Subcutaneous abdominal adipose tissue (tissue), 5 donors: ENCODE measurements around the gene LRRC8D.

ENCODE experiments used
- H3K27ac ChIP-seq: one replicate; pipeline ENCODE4 v1.7.0; 2013; ENCODE audit warnings: low read depth, mild to moderate bottlenecking, inconsistent platforms, low read length, moderate library complexity
- H3K27me3 ChIP-seq, 5 donors: one replicate each; pipeline ENCODE4 v1.7.0; 2013; ENCODE audit warnings: low read length in 5 of 5, inconsistent platforms in 1 of 5; ENCODE audit not compliant: control insufficient read depth in 5 of 5, insufficient read depth in 4 of 5
- H3K36me3 ChIP-seq, 5 donors: one replicate each; pipeline ENCODE4 v1.7.0; 2013; ENCODE audit warnings: low read length in 5 of 5; ENCODE audit not compliant: control insufficient read depth in 5 of 5, insufficient read depth in 5 of 5
- H3K4me1 ChIP-seq, 5 donors: one replicate each; pipeline ENCODE4 v1.7.0; 2013; ENCODE audit warnings: low read length in 5 of 5, mild to moderate bottlenecking in 3 of 5, moderate library complexity in 1 of 5; ENCODE audit not compliant: control insufficient read depth in 5 of 5, insufficient read depth in 5 of 5
- H3K4me3 ChIP-seq, 5 donors: one replicate each; pipeline ENCODE4 v1.7.0; 2013; ENCODE audit warnings: low read length in 5 of 5, low read depth in 1 of 5
- H3K9ac ChIP-seq, 5 donors: one replicate each; pipeline ENCODE4 v1.7.0; 2013; ENCODE audit warnings: low read length in 5 of 5, mild to moderate bottlenecking in 4 of 5, moderate library complexity in 3 of 5
- H3K9me3 ChIP-seq, 5 donors: one replicate each; pipeline ENCODE4 v1.7.0; 2013; ENCODE audit warnings: low read length in 5 of 5; ENCODE audit not compliant: control insufficient read depth in 5 of 5
- donor health status: healthy.
- donor health status: healthy.
- donor health status: healthy.
- donor health status: healthy.
- donor health status: healthy.

The LRRC8D gene

DNA sequence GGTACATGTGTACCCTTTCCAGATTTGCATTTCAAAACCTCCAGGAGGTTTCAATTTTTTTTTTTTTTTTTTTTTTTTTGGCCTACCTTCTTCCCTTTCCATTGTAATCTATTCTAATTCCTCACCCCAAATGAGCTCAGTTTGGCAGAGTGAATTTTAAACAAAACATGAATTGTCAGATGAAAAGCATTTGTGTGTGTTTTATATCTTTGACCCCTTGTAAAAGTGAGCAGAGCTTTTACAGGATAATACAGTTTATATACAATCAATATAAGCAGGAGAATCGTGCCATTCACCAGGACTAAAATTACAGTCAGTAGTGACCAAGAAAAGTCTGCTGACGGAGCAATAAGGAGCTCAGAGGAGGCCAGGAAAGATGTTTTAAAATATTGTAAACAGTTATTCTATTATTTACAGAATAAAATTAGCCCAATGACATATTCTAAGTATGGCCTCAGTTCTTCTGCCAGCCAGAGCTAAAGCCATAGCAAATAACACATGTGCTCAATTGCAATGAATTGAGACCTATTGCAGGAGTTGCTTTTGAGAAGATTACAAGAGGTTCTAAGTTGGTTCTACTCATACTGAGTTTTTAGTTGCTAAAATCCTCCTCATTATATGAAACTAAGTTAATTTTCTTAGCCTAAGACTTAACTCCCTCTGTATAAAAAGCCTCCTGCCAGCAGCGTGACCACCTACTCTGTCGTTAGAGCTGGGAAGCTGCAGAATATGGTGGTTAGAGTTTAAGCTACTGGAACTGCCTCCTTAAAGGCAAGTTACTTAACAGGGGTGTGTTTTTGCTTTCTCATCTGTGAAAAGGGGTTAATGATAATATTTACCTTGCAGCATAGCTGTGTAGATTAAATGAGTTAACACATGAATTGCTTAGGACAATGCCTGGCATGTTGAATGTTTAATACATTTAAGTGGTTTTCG is 123.3 kb downstream of the LRRC8D start:
- no peak overlapping the region for H3K9ac ChIP-seq
- no peak overlapping the region for H3K27ac ChIP-seq

DNA sequence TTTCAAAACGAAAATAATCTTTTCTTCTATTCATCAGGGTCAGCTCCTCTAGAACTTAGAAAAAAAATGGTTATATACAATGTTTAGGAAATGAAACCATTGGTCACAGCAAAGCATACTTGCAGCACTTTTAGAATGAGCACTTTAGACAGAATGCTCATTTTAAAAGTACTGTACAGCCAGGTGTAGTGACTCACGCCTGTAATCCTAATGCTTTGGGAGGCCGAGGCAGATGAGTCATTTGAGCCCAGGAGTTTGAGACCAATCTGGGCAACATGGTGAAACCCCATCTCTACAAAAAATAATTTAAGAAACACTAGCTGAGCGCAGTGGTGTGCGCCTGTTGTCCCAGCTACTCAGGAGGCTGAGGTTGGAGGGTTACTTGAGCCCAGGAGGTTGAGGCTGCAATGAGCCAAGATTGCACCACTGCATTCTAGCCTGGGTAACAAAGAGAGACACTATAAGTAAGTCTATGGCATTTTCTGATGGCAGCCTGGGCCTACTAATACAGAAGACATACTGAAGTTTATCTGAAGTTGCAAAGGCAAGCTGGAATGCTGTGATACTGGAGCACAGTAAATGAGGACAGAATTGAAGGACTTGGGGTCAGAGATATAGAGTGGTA is 125.1 kb downstream of the LRRC8D start:
- Histone ChIP-seq H3K27me3 (no peaks in the 10 kb centered on the region), H3K4me1 (no peaks in the 10 kb centered on the region), H3K9me3 (no peaks in the 10 kb centered on the region), H3K4me3 (no peak overlapping the region), H3K27ac (no peak overlapping the region), H3K9ac (no peak overlapping the region), H3K36me3 (no peaks in the 10 kb centered on the region)

More for the DNA sequence above, 123.3 kb downstream of the LRRC8D start:
- Histone ChIP-seq H3K36me3 (no peaks in the 10 kb centered on the region), H3K4me1 (no peaks in the 10 kb centered on the region), H3K27me3 (no peaks in the 10 kb centered on the region), H3K4me3 (no peak overlapping the region), H3K9me3 (no peaks in the 10 kb centered on the region)

- no peak overlapping the region for H3K27ac ChIP-seq
- no peak overlapping the region for H3K9ac ChIP-seq
- no peaks in the 10 kb centered on the region for H3K36me3 ChIP-seq
- no peak overlapping the region for H3K4me3 ChIP-seq
- no peaks in the 10 kb centered on the region for H3K9me3 ChIP-seq
- H3K27me3 ChIP-seq: no peaks in the 10 kb centered on the region
- no peaks in the 10 kb centered on the region for H3K4me1 ChIP-seq
Observed at GRCh38 chr1:89946532-89946931, 125.7 kb downstream of the LRRC8D start.

DNA sequence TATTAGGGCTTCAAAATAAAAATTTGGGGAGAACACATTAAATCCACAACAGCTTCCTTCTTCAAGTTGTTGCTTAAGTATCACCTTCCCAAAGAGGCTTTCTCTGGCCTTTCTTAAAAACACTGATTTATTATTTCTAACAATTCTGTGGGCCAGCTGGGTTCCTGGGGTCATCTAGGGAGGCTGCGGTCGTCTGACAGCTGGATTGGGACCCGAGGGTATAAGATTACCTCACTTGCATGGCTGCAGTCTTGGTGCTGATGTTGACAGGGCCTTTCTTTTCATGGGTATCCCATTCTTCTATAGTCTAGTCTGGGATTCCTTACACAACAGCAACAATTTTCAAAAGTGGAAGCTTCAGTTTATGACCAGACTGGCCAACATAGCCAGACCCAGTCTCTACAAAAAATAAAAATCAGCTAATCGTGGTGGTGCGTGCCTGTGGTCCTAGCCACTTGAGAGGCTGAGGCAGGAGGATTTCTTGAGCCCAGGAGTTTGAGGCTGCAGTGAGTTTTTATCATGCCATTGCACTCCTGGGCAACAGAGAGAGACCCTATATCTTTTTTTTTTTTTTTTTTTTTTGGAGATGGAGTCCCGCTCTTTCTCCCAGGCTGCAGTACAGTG is 128.0 kb downstream of the LRRC8D start:
- Histone ChIP-seq H3K9me3 (no peaks in the 10 kb centered on the region), H3K4me3 (no peak overlapping the region), H3K36me3 (no peaks in the 10 kb centered on the region), H3K4me1 (no peaks in the 10 kb centered on the region), H3K9ac (no peak overlapping the region), H3K27ac (no peak overlapping the region), H3K27me3 (no peaks in the 10 kb centered on the region)

DNA sequence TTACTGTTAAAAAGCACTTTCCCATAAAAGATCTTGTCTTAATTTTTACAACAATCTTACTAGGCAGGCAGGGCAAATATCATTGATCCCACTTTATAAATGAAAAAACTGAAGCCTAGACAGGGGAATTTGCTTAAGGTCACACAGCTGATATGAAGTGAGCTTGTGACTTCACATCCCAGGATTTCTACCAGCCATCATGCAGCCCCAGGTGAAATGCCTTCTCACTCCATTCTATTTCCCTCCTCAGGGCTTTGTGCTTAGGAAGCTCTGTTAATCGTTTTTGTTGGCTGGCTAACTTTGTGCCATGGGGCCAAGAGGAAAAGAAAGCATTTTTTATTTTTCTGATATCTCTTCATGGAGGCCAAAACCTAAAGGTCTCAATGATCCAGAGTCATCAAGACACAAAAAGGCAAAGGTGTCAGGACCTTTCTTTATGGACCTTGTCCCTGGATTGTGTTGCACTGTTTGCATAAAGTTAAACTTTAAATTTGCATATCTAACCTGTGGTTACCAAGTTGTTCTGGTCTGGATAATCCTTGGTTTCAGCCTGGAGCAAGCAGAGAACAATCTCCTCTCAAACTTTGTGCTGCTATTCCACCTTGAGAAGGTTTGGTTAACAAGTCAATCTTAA is 129.3 kb downstream of the LRRC8D start:
- Histone ChIP-seq H3K27me3 (no peaks in the 10 kb centered on the region), H3K9ac (no peak overlapping the region), H3K4me3 (no peak overlapping the region), H3K27ac (no peak overlapping the region), H3K4me1 (no peaks in the 10 kb centered on the region), H3K9me3 (no peaks in the 10 kb centered on the region), H3K36me3 (no peaks in the 10 kb centered on the region)

- Histone ChIP-seq H3K9ac (no peak overlapping the region), H3K36me3 (no peaks in the 10 kb centered on the region), H3K27me3 (no peaks in the 10 kb centered on the region), H3K4me1 (no peaks in the 10 kb centered on the region), H3K27ac (no peak overlapping the region), H3K9me3 (no peaks in the 10 kb centered on the region), H3K4me3 (no peak overlapping the region)
Observed at GRCh38 chr1:89950703-89951102, 129.9 kb downstream of the LRRC8D start.

DNA sequence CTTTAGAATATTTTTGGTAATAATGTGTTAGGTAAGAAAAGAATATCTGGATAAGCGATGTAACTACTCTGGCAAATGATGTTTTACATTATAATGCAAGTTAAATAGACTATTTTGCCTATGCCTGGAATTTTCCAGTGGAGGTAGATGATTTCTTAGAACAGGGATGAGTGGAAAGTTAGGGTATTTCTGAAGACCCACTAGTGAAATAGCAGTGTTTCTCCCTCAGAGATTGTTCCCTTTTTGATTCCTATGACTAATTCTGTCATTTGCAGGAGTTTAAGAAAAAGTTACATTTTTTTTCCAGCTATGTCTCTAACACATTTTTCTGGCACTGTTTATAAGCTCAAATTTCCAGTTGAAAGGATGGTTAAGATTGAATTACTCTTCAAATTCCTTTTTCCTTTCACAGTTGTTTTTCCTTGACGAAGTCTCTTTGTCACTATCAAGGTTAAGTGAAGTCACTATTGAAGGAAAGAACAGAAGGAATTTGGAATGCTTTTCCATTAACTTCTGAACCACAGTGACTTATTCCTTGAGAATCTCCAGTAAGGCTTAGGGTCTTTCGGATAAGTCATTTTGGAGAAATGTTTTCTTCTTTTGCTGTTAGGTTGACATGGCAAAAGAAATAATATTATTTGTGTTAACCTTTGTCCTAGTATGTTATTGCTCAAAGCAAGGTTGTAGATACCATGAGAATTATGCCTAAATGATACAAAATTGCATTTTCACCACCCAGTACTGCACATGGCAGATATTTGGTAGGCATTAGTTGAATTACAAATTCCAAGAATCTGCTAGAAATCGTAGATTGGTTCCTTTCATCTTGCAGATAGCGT is 131.2 kb downstream of the LRRC8D start:
- no peak overlapping the region for H3K27ac ChIP-seq
- H3K4me3 ChIP-seq: no peak overlapping the region

DNA sequence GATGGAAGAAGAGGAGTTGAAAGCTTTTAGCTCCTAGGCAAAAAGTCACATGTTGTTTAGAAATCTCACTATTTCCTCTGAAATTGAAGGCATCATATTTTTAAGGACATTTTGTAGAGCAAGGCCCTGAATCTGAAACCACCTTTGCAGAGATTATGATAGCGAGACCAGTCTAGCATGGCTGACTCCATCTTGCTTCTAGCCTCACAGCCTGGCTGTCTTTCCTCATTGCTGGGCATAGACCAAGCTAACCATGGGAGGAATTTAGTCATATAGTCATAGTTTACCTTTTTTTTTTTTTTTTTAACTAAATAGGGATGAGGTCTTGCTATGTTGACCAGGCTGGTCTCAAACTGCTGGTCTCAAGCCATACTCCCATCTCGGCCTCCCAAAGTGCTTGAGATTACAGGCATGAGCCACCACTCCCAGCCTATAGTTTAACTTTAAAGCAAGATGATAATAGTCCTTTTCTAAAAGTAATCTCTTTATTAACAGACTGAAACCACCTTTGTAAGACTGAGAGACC is 131.8 kb downstream of the LRRC8D start:
- no peaks in the 10 kb centered on the region for H3K36me3 ChIP-seq
- no peak overlapping the region for H3K9ac ChIP-seq
- no peaks in the 10 kb centered on the region for H3K4me1 ChIP-seq
- no peak overlapping the region for H3K27ac ChIP-seq
- H3K4me3 ChIP-seq: no peak overlapping the region
- no peaks in the 10 kb centered on the region for H3K9me3 ChIP-seq
- no peaks in the 10 kb centered on the region for H3K27me3 ChIP-seq

More for the DNA sequence above, 131.2 kb downstream of the LRRC8D start:
- Histone ChIP-seq H3K9ac (no peak overlapping the region), H3K36me3 (no peaks in the 10 kb centered on the region), H3K4me1 (no peaks in the 10 kb centered on the region), H3K9me3 (no peaks in the 10 kb centered on the region), H3K27me3 (no peaks in the 10 kb centered on the region)

- H3K9ac ChIP-seq: no peak overlapping the region
- H3K27me3 ChIP-seq: no peaks in the 10 kb centered on the region
- no peaks in the 10 kb centered on the region for H3K9me3 ChIP-seq
- no peak overlapping the region for H3K27ac ChIP-seq
- H3K4me3 ChIP-seq: no peak overlapping the region
- no peaks in the 10 kb centered on the region for H3K36me3 ChIP-seq
- H3K4me1 ChIP-seq: no peaks in the 10 kb centered on the region
Observed at GRCh38 chr1:89953131-89953626, 132.3 kb downstream of the LRRC8D start.
